GM12892 (cell line): Measurements from ENCODE around the gene NPHP1.

ENCODE experiments used
- POLR2A ChIP-seq: IDR thresholded peaks from 2 replicates; pipeline ENCODE4 v1.6.1; 2011; ENCODE audit warnings: low read depth, low read length, control low read depth
- POLR2AphosphoS5 ChIP-seq: IDR thresholded peaks from 2 replicates; pipeline ENCODE4 v1.6.1; 2011; ENCODE audit warnings: low read depth, low read length, control low read depth
- TAF1 ChIP-seq: IDR thresholded peaks from 2 replicates; pipeline ENCODE4 v1.6.1; 2011; ENCODE audit warnings: low read depth, mild to moderate bottlenecking, control low read depth, low read length, borderline replicate concordance

GRCh38 chr2:110116033-110116710, 88.6 kb downstream of the NPHP1 start:
- no peak for TF ChIP-seq POLR2A
- TF ChIP-seq POLR2AphosphoS5 = no peak
- TF ChIP-seq TAF1 = no peak
